Measurements from ENCODE around the gene HSPA9. TPM values are rescaled to one million over a fixed set of nuclear protein-coding genes. Genes with fewer than 3 reads are reported as not detected.

The HSPA9 gene
- polyA plus RNA-seq, 3 donors, result 67.8 to 82.4 (median 81.8) TPM

DNA sequence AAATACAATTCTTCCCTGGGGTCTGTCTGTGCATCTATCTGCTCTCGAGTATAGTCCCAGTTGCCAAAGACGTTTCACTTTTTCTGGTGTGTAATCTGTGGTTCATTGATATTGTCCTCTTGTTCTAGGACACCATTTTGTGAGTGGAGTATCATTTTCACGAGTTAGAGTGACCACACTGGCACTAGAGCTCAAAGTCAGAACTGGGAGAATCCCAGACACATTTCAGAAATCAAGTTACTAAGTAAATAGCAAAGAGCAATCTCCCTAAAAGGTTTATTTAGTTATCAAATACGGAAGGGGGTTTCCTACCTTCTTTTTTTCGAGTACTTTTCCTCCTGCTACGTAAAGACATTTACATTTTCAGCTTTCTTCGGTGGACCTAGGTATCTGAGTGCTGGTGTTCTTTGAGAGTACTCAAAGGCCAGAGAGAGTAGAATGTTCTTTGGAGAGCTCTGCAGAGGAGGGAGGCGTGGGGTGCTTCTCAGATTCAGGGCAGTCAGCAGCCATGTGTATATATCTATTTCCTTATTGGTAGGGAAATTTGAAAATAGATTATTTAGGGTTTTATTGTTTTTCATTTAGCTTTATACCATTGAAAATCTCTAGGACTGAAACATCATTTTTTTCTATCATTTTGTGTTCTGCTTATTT lies 8.9 kb upstream of the HSPA9 start:
- no peaks in the 10 kb centered on the region for H3K9me3 ChIP-seq (replicated peaks in 1 of 2; ENCODE audit: control insufficient read depth in 1 of 2, insufficient read depth in 1 of 2, low read length in 2 of 2)
- no peak overlapping the region for H3K4me3 Mint-ChIP-seq
- H3K4me1 Mint-ChIP-seq, result no peaks in the 10 kb centered on the region
- H3K4me1 ChIP-seq (ENCODE audit: control insufficient read depth in 1 of 2, insufficient read depth in 2 of 2, low read length in 2 of 2), result no peaks in the 10 kb centered on the region
- no peak overlapping the region for H2AFZ ChIP-seq (ENCODE audit: insufficient read depth, low read depth, low read length, poor library complexity, severe bottlenecking)
- no peak for DNase-seq
- no peaks in the 10 kb centered on the region for H3K36me3 ChIP-seq (replicated peaks in 1 of 2; ENCODE audit: control insufficient read depth in 1 of 2, insufficient read depth in 2 of 2, low read length in 2 of 2)
- no peak overlapping the region for H3K27ac Mint-ChIP-seq
- peaks cover 0 to 1% (median 0%) of the 10 kb centered on the region in 7 donors for H3K9me3 Mint-ChIP-seq
- no peak overlapping the region for H3K4me2 ChIP-seq (replicated peaks; ENCODE audit: extremely low read depth, low read length, poor library complexity, severe bottlenecking)
- 94% methylated on average over 2 of the region's 8 CpGs for WGBS (ENCODE audit: insufficient coverage)
- H3K27ac ChIP-seq (ENCODE audit: low read depth in 1 of 2, low read length in 2 of 2), result no peak overlapping the region
- intact Hi-C loops (cut with micrococcal nuclease), result loop anchor here in 1 of 2 donors (10.0 kb wide), 1 partner anchor 51 kb away; no protein-coding TSS in a partner anchor
- H3K36me3 Mint-ChIP-seq, result no peaks in the 10 kb centered on the region
- H3K4me3 ChIP-seq (replicated peaks in 1 of 3; ENCODE audit: low read depth in 2 of 3, low read length in 3 of 3), result no peak overlapping the region
- no peaks in the 10 kb centered on the region for H3K79me2 ChIP-seq (ENCODE audit: insufficient read depth, low read length)
- no peaks in the 10 kb centered on the region for H4K20me1 ChIP-seq (ENCODE audit: insufficient read depth, low read length)
- TF ChIP-seq CTCF (IDR thresholded peaks at IDR 0.05), result no peak
- peaks cover 0 to 4% (median 0%) of the 10 kb centered on the region in 3 donors for H3K27me3 Mint-ChIP-seq (ENCODE audit: low read depth in 3 of 3)
- H3K9ac ChIP-seq (ENCODE audit: insufficient read depth, low read length, poor library complexity, severe bottlenecking), result no peak overlapping the region
- H3K27me3 ChIP-seq (ENCODE audit: control insufficient read depth in 2 of 2, insufficient read depth in 2 of 2, low read length in 2 of 2), result no peaks in the 10 kb centered on the region

DNA sequence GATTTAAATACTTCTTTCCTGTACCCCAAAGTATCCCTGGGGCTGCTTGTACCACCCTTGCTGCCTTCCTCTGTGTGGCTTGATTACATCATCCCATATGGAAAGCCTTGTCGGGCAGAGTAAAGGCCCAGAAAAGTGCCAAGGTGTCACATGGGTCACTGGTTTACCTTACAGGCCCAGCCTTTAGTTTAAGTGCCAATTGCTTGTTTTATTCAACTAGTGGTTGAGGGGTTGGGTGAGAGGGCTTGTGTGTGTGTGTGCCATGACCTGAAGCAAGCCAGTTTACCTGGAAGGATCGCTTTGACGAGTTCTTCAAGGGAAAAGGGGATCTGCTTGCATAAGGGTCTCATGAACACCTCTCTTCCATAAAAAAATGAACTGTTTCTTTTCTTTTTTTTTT lies 7.8 kb upstream of the HSPA9 start:
- Mint-ChIP-seq H3K27ac (no peak overlapping the region), H3K27me3 (ENCODE audit: low read depth in 3 of 3) (peaks cover 0 to 2% (median 0%) of the 10 kb centered on the region in 3 donors), H3K4me3 (no peak overlapping the region), H3K9me3 (peaks cover 0 to 1% (median 0%) of the 10 kb centered on the region in 7 donors), H3K36me3 (no peaks in the 10 kb centered on the region), H3K4me1 (no peaks in the 10 kb centered on the region)
- Histone ChIP-seq H3K36me3 (replicated peaks in 1 of 2; ENCODE audit: control insufficient read depth in 1 of 2, insufficient read depth in 2 of 2, low read length in 2 of 2) (no peaks in the 10 kb centered on the region), H3K9ac (ENCODE audit: insufficient read depth, low read length, poor library complexity, severe bottlenecking) (no peak overlapping the region), H3K4me1 (ENCODE audit: control insufficient read depth in 1 of 2, insufficient read depth in 2 of 2, low read length in 2 of 2) (no peaks in the 10 kb centered on the region), H3K4me3 (replicated peaks in 1 of 3; ENCODE audit: low read depth in 2 of 3, low read length in 3 of 3) (no peak overlapping the region), H3K79me2 (ENCODE audit: insufficient read depth, low read length) (no peaks in the 10 kb centered on the region), H4K20me1 (ENCODE audit: insufficient read depth, low read length) (no peaks in the 10 kb centered on the region), H3K27me3 (ENCODE audit: control insufficient read depth in 2 of 2, insufficient read depth in 2 of 2, low read length in 2 of 2) (no peaks in the 10 kb centered on the region), H3K4me2 (replicated peaks; ENCODE audit: extremely low read depth, low read length, poor library complexity, severe bottlenecking) (no peak overlapping the region), H3K27ac (ENCODE audit: low read depth in 1 of 2, low read length in 2 of 2) (no peak overlapping the region), H2AFZ (ENCODE audit: insufficient read depth, low read depth, low read length, poor library complexity, severe bottlenecking) (no peak overlapping the region), H3K9me3 (replicated peaks in 1 of 2; ENCODE audit: control insufficient read depth in 1 of 2, insufficient read depth in 1 of 2, low read length in 2 of 2) (no peaks in the 10 kb centered on the region)
- no peak for TF ChIP-seq CTCF (IDR thresholded peaks at IDR 0.05)
- intact Hi-C loops (cut with micrococcal nuclease), result loop anchor here in 1 of 2 donors (10.0 kb wide), 1 partner anchor 52 kb away; no protein-coding TSS in a partner anchor
- WGBS (ENCODE audit: insufficient coverage), result 0% methylated on average over 1 of the region's 3 CpGs
- DNase-seq, result no peak
